ENCODE measurements around the gene GRP.

GRCh38 chr18:59208602-59209125, 11.3 kb upstream of the GRP start:
- TF ChIP-seq CTCF (IDR thresholded peaks at IDR 0.05) = no peak
- TF ChIP-seq POLR2A (IDR thresholded peaks at IDR 0.05) = no peak

Data from thyroid gland (tissue), 4 donors.